A172 (cell line): ENCODE results near the gene CDX1. TPM values are rescaled to one million over a fixed set of nuclear protein-coding genes. Genes with fewer than 3 reads are reported as not detected.
"Not testable (repeated sequence)": the region's sequence is repeated elsewhere in the genome, so short reads cannot be mapped to it uniquely, and the experiment has no call there.

Experiments
- DNase-seq: peaks from one replicate; pipeline ENCODE4 v3.0.0-alpha.2; 2015; ENCODE audit warnings: low spot score
- total RNA-seq: library from RNA; depleted of rRNA; stranded (reverse); fragments of >200 nt; shearing (Covaris generic); gene quantifications from 2 replicates; pipeline ENCODE4 v1.2.3, GENCODE V29; 2014; rRNA removed

The CDX1 gene
- total RNA-seq, 1 experiment from 2014 or later, result not detected

DNA sequence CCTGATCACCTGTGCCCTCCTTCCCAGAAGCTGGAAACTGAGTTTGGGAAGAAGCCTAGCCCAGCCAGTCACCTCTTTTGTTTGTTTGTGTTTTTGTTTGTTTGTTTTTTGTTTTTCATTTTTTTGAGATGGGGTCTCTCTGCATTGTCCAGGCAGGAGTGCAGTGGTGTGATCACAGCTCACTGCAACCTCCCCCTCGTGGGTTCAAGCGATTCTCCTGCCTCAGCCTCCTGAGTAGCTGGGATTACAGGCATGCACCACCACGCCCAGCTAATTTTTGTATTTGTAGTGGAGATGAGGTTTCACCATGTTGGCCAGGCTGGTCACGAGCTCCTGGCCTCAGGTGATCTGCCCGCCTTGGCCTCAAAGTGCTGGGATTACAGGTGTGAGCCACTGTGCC is 67.1 kb downstream of the CDX1 start:
- not testable (repeated sequence) for DNase-seq

Other genes with a start within 250 kb of the CDX1 start
- gene PDE6A, start 222.0 kb upstream of the CDX1 start, total RNA-seq, result 0.10 and 0.41 TPM in 2 replicates
- gene SLC26A2, start 206.0 kb upstream of the CDX1 start, total RNA-seq, result 20.0 and 26.3 TPM in 2 replicates
- 8.1 and 14.3 TPM in 2 replicates for gene TIGD6, start 166.1 kb upstream of the CDX1 start, total RNA-seq
- gene HMGXB3, start 166.0 kb upstream of the CDX1 start, total RNA-seq, result 36.8 and 37.1 TPM in 2 replicates
- 0.84 and 0.96 TPM in 2 replicates for gene CSF1R, start 80.2 kb upstream of the CDX1 start, total RNA-seq
- gene PDGFRB, start 10.9 kb upstream of the CDX1 start, total RNA-seq, result 33.5 and 55.9 TPM in 2 replicates
- not detected in 2 replicates for gene SLC6A7, start 23.3 kb downstream of the CDX1 start, total RNA-seq
- 1.2 and 1.3 TPM in 2 replicates for gene CAMK2A, start 123.0 kb downstream of the CDX1 start, total RNA-seq
- gene ARSI, start 136.1 kb downstream of the CDX1 start, total RNA-seq, result 1.9 and 5.0 TPM in 2 replicates
- 56.5 and 58.3 TPM in 2 replicates for gene TCOF1, start 190.9 kb downstream of the CDX1 start, total RNA-seq
- gene CD74, start 246.1 kb downstream of the CDX1 start, total RNA-seq, result 1.1 TPM in 1 of 2 replicates, not detected in the other